MCF 10A (cell line): ENCODE results near the gene BGLAP. TPM values are rescaled to one million over a fixed set of nuclear protein-coding genes. Genes with fewer than 3 reads are reported as not detected.

Experiments used
- BruUV-seq: library from RNA; stranded (reverse); fragments of 400-500 nt; replicated peaks from 2 replicates; lab custom pipeline; 2021; lab: Mats Ljungman, UMichigan
- CTCF ChIA-PET: fragments of 300-600 bp; sonication (Branson Sonifier 250); formaldehyde crosslinking; extraction: SDS; loops from one replicate; lab custom pipeline; 2021; ENCODE audit warnings: antibody characterized with exemption, inconsistent platforms; lab: Yijun Ruan, JAX
- POLR2A ChIA-PET: fragments of 300-600, 350-650 bp; sonication (Branson Sonifier 250); formaldehyde crosslinking; extraction: SDS; loops from one replicate; lab custom pipeline; 2020; ENCODE audit warnings: antibody characterized with exemption, inconsistent platforms; lab: Yijun Ruan, JAX
- DNase-seq: peaks from one replicate; pipeline ENCODE4 v3.0.0-alpha.2; 2018; ENCODE audit not compliant: unreplicated experiment
- H3K27ac Mint-ChIP-seq: one replicate; pipeline ENCODE4 v1.8.0; 2022; ENCODE audit warnings: mild to moderate bottlenecking, low read depth, mixed read lengths; ENCODE audit not compliant: unreplicated experiment
- H3K27me3 Mint-ChIP-seq: one replicate; pipeline ENCODE4 v1.8.0; 2022; ENCODE audit warnings: mixed read lengths; ENCODE audit not compliant: insufficient read depth, unreplicated experiment
- H3K36me3 Mint-ChIP-seq: one replicate; pipeline ENCODE4 v1.8.0; 2022; ENCODE audit warnings: mild to moderate bottlenecking, moderate library complexity, mixed read lengths; ENCODE audit not compliant: insufficient read depth, unreplicated experiment
- H3K4me1 Mint-ChIP-seq: one replicate; pipeline ENCODE4 v1.8.0; 2022; ENCODE audit warnings: mixed read lengths; ENCODE audit not compliant: insufficient read depth, unreplicated experiment
- H3K4me3 Mint-ChIP-seq: one replicate; pipeline ENCODE4 v1.8.0; 2022; ENCODE audit warnings: mild to moderate bottlenecking, moderate library complexity, mixed read lengths; ENCODE audit not compliant: unreplicated experiment
- H3K9me3 Mint-ChIP-seq: one replicate; pipeline ENCODE4 v1.8.0; 2022; ENCODE audit warnings: mixed read lengths; ENCODE audit not compliant: unreplicated experiment
- intact Hi-C: fragments of 100-400 bp; cut with micrococcal nuclease; formaldehyde crosslinking; loops from 2 replicates; pipeline ENCODE4 v1.14.1; 2022
- total RNA-seq: library from RNA; stranded (reverse); gene quantifications from 2 replicates; pipeline ENCODE4 v1.2.3, GENCODE V29; 2022
- TF ChIP-seq, protein P1 (sequence below): fragments of 200-600 bp; IDR thresholded peaks from one replicate; pipeline ENCODE4 v1.8.0; 2022; ENCODE audit warnings: antibody characterized with exemption, mild to moderate bottlenecking; ENCODE audit not compliant: unreplicated experiment

The BGLAP gene
- total RNA-seq, 1 experiment from 2014 or later, result 1.9 TPM

- TF ChIP-seq, protein P1, sequence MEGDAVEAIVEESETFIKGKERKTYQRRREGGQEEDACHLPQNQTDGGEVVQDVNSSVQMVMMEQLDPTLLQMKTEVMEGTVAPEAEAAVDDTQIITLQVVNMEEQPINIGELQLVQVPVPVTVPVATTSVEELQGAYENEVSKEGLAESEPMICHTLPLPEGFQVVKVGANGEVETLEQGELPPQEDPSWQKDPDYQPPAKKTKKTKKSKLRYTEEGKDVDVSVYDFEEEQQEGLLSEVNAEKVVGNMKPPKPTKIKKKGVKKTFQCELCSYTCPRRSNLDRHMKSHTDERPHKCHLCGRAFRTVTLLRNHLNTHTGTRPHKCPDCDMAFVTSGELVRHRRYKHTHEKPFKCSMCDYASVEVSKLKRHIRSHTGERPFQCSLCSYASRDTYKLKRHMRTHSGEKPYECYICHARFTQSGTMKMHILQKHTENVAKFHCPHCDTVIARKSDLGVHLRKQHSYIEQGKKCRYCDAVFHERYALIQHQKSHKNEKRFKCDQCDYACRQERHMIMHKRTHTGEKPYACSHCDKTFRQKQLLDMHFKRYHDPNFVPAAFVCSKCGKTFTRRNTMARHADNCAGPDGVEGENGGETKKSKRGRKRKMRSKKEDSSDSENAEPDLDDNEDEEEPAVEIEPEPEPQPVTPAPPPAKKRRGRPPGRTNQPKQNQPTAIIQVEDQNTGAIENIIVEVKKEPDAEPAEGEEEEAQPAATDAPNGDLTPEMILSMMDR, result no peak
- Mint-ChIP-seq H3K9me3 (no peaks in the 10 kb centered on the region), H3K27ac (peak overlapping the region; percentile 36), H3K4me1 (peaks cover 28% of the 10 kb centered on the region), H3K36me3 (peaks cover 82% of the 10 kb centered on the region), H3K4me3 (no peak overlapping the region), H3K27me3 (no peaks in the 10 kb centered on the region)
- ChIA-PET POLR2A (interaction anchor here (0.8 to 2.4 kb wide), 7 partner anchors 13 to 131 kb away, joined by 3 to 22 read pairs (median 3); partner anchors contain the start of genes CCT3, PMF1 and TSACC), CTCF (interaction anchor here (0.6 to 1.6 kb wide), 6 partner anchors 23 to 1000 kb away, joined by 3 to 4 read pairs (median 3); no protein-coding TSS in a partner anchor)
- no peak for DNase-seq
- BruUV-seq, result no TSS peak
- intact Hi-C loops, result no loop called here
Observed at GRCh38 chr1:156276532-156276931, 34.5 kb downstream of the BGLAP start.

GRCh38 chr1:156276966-156277381, 35.0 kb downstream of the BGLAP start:
- TF ChIP-seq, protein P1, result no peak
- CTCF ChIA-PET, result interaction anchor here (0.6 to 1.6 kb wide), 8 partner anchors 23 to 1000 kb away, joined by 3 to 6 read pairs (median 3); no protein-coding TSS in a partner anchor
- peaks cover 78% of the 10 kb centered on the region for H3K36me3 Mint-ChIP-seq
- BruUV-seq, result no TSS peak
- peaks cover 32% of the 10 kb centered on the region for H3K4me1 Mint-ChIP-seq
- no peaks in the 10 kb centered on the region for H3K27me3 Mint-ChIP-seq
- H3K27ac Mint-ChIP-seq, result peak overlapping the region; percentile 36
- intact Hi-C loops, result no loop called here
- POLR2A ChIA-PET, result interaction anchor here (0.8 to 2.4 kb wide), 7 partner anchors 13 to 131 kb away, joined by 3 to 22 read pairs (median 3); partner anchors contain the start of genes CCT3, PMF1 and TSACC
- H3K9me3 Mint-ChIP-seq, result no peaks in the 10 kb centered on the region
- peak; percentile 88 for DNase-seq
- H3K4me3 Mint-ChIP-seq, result no peak overlapping the region

DNA sequence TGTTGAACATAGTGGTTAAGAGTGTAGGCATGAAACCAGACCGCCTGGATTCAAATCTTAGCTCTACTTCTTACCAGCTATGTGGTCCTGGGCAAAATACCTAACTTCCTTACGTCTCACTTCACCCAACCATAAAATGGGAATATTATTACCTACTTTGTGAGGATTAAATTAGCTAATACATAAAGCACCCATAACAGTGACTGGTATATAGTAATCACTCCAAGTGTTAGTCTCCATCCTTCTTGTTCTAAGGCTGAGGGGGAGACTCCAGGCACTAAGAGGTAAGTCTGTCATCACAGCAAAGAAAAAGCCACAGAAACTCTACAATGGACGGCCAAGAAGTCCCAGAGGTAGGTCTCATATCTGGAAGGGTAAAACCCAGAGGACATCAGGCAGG, 37.9 kb downstream of the BGLAP start:
- intact Hi-C loops, result loop anchor here (5.0 kb wide), 1 partner anchor 37 kb away; no protein-coding TSS in a partner anchor
- BruUV-seq, result no TSS peak
- ChIA-PET POLR2A (interaction anchor here (0.6 to 10.4 kb wide), 10 partner anchors 10 to 1236 kb away, joined by 3 to 210 read pairs (median 32); partner anchors contain the start of genes CCT3, GLMP, PMF1 and SLC25A44), CTCF (interaction anchor here (0.5 to 6.5 kb wide), 14 partner anchors 14 to 351 kb away, joined by 3 to 72 read pairs (median 6); no protein-coding TSS in a partner anchor)
- H3K36me3 Mint-ChIP-seq, result peaks cover 49% of the 10 kb centered on the region
- no peaks in the 10 kb centered on the region for H3K9me3 Mint-ChIP-seq
- peaks cover 48% of the 10 kb centered on the region for H3K4me1 Mint-ChIP-seq
- H3K4me3 Mint-ChIP-seq, result no peak overlapping the region
- no peaks in the 10 kb centered on the region for H3K27me3 Mint-ChIP-seq
- no peak for DNase-seq
- TF ChIP-seq, protein P1, result no peak
- no peak overlapping the region for H3K27ac Mint-ChIP-seq

DNA sequence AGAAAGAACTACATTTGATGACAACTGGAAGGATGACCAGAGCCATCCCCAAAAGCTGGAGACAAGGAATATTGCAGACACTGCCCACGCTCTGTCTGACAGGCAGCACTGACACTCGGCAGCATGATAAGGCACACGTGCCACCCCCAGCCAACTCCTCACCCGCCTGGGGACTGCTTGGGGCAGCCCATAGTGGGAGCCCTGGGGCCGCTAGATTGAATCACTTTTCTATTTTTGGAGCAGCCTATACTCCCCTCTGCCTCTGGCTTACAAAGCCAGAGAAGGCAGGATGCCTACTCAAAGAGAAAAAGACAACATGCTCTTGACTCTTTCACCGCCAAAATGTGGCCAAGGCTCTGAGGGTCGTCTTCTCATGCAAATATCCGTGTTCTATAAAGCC, 39.3 kb downstream of the BGLAP start:
- H3K27ac Mint-ChIP-seq, result peak overlapping the region; percentile 93
- TF ChIP-seq, protein P1, result no peak
- no peaks in the 10 kb centered on the region for H3K27me3 Mint-ChIP-seq
- intact Hi-C loops, result loop anchor here (1.0 to 5.0 kb wide), 2 partner anchors 18 to 36 kb away; no protein-coding TSS in a partner anchor
- BruUV-seq, result no TSS peak
- H3K4me1 Mint-ChIP-seq, result peaks cover 51% of the 10 kb centered on the region
- H3K9me3 Mint-ChIP-seq, result no peaks in the 10 kb centered on the region
- ChIA-PET POLR2A (interaction anchor here (0.7 to 10.4 kb wide), 17 partner anchors 11 to 348 kb away, joined by 3 to 210 read pairs (median 17); partner anchors contain the start of genes BGLAP, CCT3, GLMP and KHDC4), CTCF (interaction anchor here (0.5 to 6.5 kb wide), 13 partner anchors 8 to 684 kb away, joined by 3 to 72 read pairs (median 8); no protein-coding TSS in a partner anchor)
- peak overlapping the region; percentile 92 for H3K4me3 Mint-ChIP-seq
- DNase-seq, result peak; percentile 49
- H3K36me3 Mint-ChIP-seq, result peaks cover 35% of the 10 kb centered on the region
